Measurements from ENCODE around the gene COPE. TPM values are rescaled to one million over a fixed set of nuclear protein-coding genes. Genes with fewer than 3 reads are reported as not detected.

The COPE gene
- total and polyA plus RNA-seq, 2 donors (not counting 1 experiment from before 2014, with no cell fraction given) = 154 to 279 TPM

DNA sequence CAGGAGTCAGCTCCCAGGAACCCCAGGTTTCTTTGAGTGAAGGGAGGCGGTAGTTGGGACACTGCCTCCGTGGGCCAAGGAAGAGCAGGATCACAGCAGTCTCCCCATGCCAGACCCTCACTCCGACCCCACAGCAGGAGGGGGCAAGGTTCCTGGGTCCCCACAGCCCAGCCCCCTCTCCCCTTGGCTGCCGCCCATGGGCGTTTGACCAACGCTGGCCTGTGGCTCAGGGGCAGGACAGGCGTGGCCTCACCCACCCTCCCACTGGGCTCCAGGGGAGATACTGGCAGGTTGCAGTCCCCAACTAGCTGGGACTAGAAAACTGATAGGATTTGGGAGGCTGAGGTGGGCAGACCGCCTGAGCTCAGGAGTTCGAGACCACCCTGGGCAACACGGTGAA is 9.2 kb downstream of the COPE start:
- Mint-ChIP-seq H3K27me3 (no peaks in the 10 kb centered on the region), H3K9me3 (ENCODE audit: insufficient read depth) (no peaks in the 10 kb centered on the region), H3K4me3 (no peak overlapping the region), H3K4me1 (peaks cover 3% of the 10 kb centered on the region), H3K27ac (no peak overlapping the region)
- no peak overlapping the region for H3K9ac ChIP-seq (ENCODE audit: low read length)
- H3K27ac ChIP-seq (ENCODE audit: low read length in 2 of 2) = no peak overlapping the region
- H3K36me3 ChIP-seq (replicated peaks in 1 of 2; ENCODE audit: control extremely low read depth in 1 of 2, control insufficient read depth in 1 of 2, extremely low read depth in 1 of 2, insufficient read depth in 2 of 2, low read length in 1 of 2) = peaks cover 0 to 66% of the 10 kb centered on the region in 2 experiments
- H3K4me2 ChIP-seq (replicated peaks; ENCODE audit: low read depth, low read length, poor library complexity, severe bottlenecking) = no peak overlapping the region
- H4K20me1 ChIP-seq (ENCODE audit: control insufficient read depth, insufficient read depth, low read length, poor library complexity, severe bottlenecking) = peaks cover 87% of the 10 kb centered on the region
- POLR2A ChIA-PET = no interaction called here
- DNase-seq (no peak), ATAC-seq (ENCODE audit: low read depth) (no peak)
- H2AFZ ChIP-seq (ENCODE audit: insufficient read depth, low read depth, low read length, poor library complexity, severe bottlenecking) = no peak overlapping the region
- H3K4me1 ChIP-seq (ENCODE audit: control insufficient read depth in 2 of 2, insufficient read depth in 2 of 2, low read length in 2 of 2) = no peaks in the 10 kb centered on the region
- TF ChIP-seq EZH2 (IDR thresholded peaks at IDR 0.05; ENCODE audit: borderline replicate concordance, insufficient read depth, low read depth, low read length, poor library complexity, severe bottlenecking) (no peak), CTCF (IDR thresholded peaks at IDR 0.05) (no peak)
- intact Hi-C loops (cut with micrococcal nuclease) = no loop called here
- H3K79me2 ChIP-seq (ENCODE audit: control insufficient read depth, insufficient read depth, low read length) = peaks cover 50% of the 10 kb centered on the region
- H3K9me3 ChIP-seq (ENCODE audit: control extremely low read depth in 1 of 3, control insufficient read depth in 2 of 3, insufficient read depth in 1 of 3, low read length in 2 of 3) = no peaks in the 10 kb centered on the region
- no peaks in the 10 kb centered on the region for H3K27me3 ChIP-seq (replicated peaks in 1 of 4; ENCODE audit: control extremely low read depth in 1 of 4, control insufficient read depth in 3 of 4, insufficient read depth in 4 of 4, low read length in 3 of 4)
- no peak overlapping the region for H3K4me3 ChIP-seq (ENCODE audit: control extremely low read depth in 1 of 5, extremely low read depth in 1 of 5, insufficient read depth in 1 of 5, low read depth in 2 of 5, low read length in 4 of 5)
- CTCF ChIA-PET = no interaction called here
- 100% methylated on average over 5 of the region's 10 CpGs for WGBS (ENCODE audit: insufficient coverage)

- Histone ChIP-seq H3K27ac (ENCODE audit: low read length in 2 of 2) (no peak overlapping the region), H3K27me3 (replicated peaks in 1 of 4; ENCODE audit: control extremely low read depth in 1 of 4, control insufficient read depth in 3 of 4, insufficient read depth in 4 of 4, low read length in 3 of 4) (no peaks in the 10 kb centered on the region), H3K4me1 (ENCODE audit: control insufficient read depth in 2 of 2, insufficient read depth in 2 of 2, low read length in 2 of 2) (no peaks in the 10 kb centered on the region), H3K4me2 (replicated peaks; ENCODE audit: low read depth, low read length, poor library complexity, severe bottlenecking) (no peak overlapping the region), H3K4me3 (ENCODE audit: control extremely low read depth in 1 of 5, extremely low read depth in 1 of 5, insufficient read depth in 1 of 5, low read depth in 2 of 5, low read length in 4 of 5) (no peak overlapping the region), H3K79me2 (ENCODE audit: control insufficient read depth, insufficient read depth, low read length) (peaks cover 46% of the 10 kb centered on the region), H3K36me3 (replicated peaks in 1 of 2; ENCODE audit: control extremely low read depth in 1 of 2, control insufficient read depth in 1 of 2, extremely low read depth in 1 of 2, insufficient read depth in 2 of 2, low read length in 1 of 2) (peaks cover 0 to 74% of the 10 kb centered on the region in 2 experiments), H3K9me3 (ENCODE audit: control extremely low read depth in 1 of 3, control insufficient read depth in 2 of 3, insufficient read depth in 1 of 3, low read length in 2 of 3) (peaks cover 0 to 2% (median 0%) of the 10 kb centered on the region in 3 donors), H4K20me1 (ENCODE audit: control insufficient read depth, insufficient read depth, low read length, poor library complexity, severe bottlenecking) (peaks cover 84% of the 10 kb centered on the region), H2AFZ (ENCODE audit: insufficient read depth, low read depth, low read length, poor library complexity, severe bottlenecking) (no peak overlapping the region), H3K9ac (ENCODE audit: low read length) (no peak overlapping the region)
- H3K27me3 Mint-ChIP-seq = no peaks in the 10 kb centered on the region
- POLR2A ChIA-PET = no interaction called here
- no peak for ATAC-seq (ENCODE audit: low read depth)
- 95% methylated on average over 15 of the region's 17 CpGs for WGBS (ENCODE audit: insufficient coverage)
- H3K4me3 Mint-ChIP-seq = no peak overlapping the region
- peaks cover 2% of the 10 kb centered on the region for H3K4me1 Mint-ChIP-seq
- intact Hi-C loops (cut with micrococcal nuclease) = no loop called here
- no peaks in the 10 kb centered on the region for H3K9me3 Mint-ChIP-seq (ENCODE audit: insufficient read depth)
- CTCF ChIA-PET = no interaction called here
- no peak for DNase-seq
- TF ChIP-seq EZH2 (IDR thresholded peaks at IDR 0.05; ENCODE audit: borderline replicate concordance, insufficient read depth, low read depth, low read length, poor library complexity, severe bottlenecking) (no peak), CTCF (IDR thresholded peaks at IDR 0.05) (no peak)
- H3K27ac Mint-ChIP-seq = no peak overlapping the region
Measured at GRCh38 chr19:18908917-18909619, 10.1 kb downstream of the COPE start.

Data from B cell (primary cell).